Type B pancreatic cell (in vitro differentiated cells): ENCODE measurements around the gene NDUFC1. TPM values are rescaled to one million over a fixed set of nuclear protein-coding genes. Genes with fewer than 3 reads are reported as not detected.

Experiments used
- DNase-seq: peaks from one replicate; pipeline ENCODE4 v3.0.0; 2021; ENCODE audit warnings: mixed read lengths; ENCODE audit not compliant: unreplicated experiment; ENCODE audit errors: extremely low spot score
- H3K27ac Mint-ChIP-seq: 2 replicates; pipeline ENCODE4 v1.8.0; 2021; ENCODE audit warnings: mild to moderate bottlenecking, mixed read lengths
- H3K27me3 Mint-ChIP-seq: 2 replicates; pipeline ENCODE4 v1.8.0; 2021; ENCODE audit warnings: mixed read lengths
- H3K36me3 Mint-ChIP-seq: 2 replicates; pipeline ENCODE4 v1.8.0; 2021; ENCODE audit warnings: mixed read lengths
- H3K4me1 Mint-ChIP-seq: one replicate; pipeline ENCODE4 v1.8.0; 2021; ENCODE audit warnings: mixed read lengths; ENCODE audit not compliant: unreplicated experiment
- H3K4me3 Mint-ChIP-seq: 2 replicates; pipeline ENCODE4 v1.8.0; 2021; ENCODE audit warnings: mild to moderate bottlenecking, mixed read lengths
- H3K9me3 Mint-ChIP-seq: 2 replicates; pipeline ENCODE4 v1.8.0; 2021; ENCODE audit warnings: mixed read lengths
- total RNA-seq: library from RNA; stranded (reverse); gene quantifications from 2 replicates; pipeline ENCODE4 v1.2.1, GENCODE V29; 2021; ENCODE audit warnings: low replicate concordance
- TF ChIP-seq, protein P1 (sequence below): fragments of 200-600 bp; sonication (generic); conservative IDR thresholded peaks from 2 replicates; pipeline ENCODE4 v1.5.0; 2021; ENCODE audit warnings: antibody characterized with exemption, mild to moderate bottlenecking

The NDUFC1 gene
- total RNA-seq, 1 donor from 2014 or later = 47.2 TPM

DNA sequence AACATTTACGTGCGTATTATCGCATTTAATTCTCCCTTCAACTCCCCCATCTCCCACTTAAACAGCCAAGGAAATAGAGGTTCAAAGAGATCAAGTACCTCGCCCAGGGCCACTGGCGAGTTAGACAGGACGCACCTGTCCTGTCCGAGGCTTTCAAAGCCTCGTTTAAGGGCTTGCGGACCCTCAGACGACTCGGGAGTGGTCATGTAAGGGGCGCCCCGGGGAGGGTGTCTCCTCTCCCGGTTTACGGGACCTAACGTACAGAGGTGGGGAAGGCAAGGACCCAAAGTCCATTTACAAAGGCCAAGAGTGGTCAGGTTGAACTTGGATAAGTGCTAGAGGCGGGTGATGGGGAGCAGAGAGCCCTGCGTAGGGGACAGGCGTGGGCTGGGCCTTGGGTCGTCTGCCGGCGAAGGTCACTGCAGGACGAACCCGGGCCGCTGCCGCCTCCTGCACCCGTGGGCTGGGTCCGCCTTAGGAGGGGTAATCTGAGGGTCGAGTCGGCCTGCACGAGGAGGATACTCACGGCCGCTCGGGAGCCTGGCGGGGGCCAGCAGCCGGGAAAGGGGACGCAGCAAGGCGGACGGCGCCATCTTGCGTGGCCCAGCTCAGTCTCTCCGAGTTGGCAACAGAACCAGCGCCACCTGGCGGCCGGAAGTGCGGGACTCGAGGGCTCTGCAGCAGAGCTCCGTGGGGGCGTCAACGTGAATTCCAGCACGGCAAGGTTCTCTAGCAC lies 6.9 kb downstream of the NDUFC1 start:
- H3K9me3 Mint-ChIP-seq = no peaks in the 10 kb centered on the region

DNA sequence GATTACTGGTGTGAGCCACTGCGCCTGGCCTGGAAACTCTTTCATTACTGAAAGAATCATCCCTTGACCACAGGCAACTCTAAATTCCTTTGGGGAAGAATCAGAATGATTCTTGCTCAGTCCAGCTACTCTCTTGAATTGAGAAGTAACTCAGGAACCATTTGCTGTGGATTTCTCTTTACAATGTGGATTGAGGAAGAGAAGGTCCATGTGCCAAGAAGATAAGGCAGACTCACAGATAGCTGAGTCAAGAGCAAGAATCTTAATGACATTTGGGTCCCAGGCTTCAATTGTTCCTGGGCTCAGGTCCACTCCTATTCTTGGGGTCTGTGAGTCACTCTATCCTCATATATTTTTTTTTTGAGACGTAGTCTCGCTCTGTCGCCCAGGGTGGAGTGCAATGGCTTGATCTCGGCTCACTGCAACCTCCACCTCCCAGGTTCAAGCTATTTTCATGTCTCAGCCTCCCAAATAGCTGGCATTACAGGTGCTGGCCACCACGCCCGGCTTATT lies 16.0 kb downstream of the NDUFC1 start:
- Mint-ChIP-seq H3K27me3 (peaks cover under 1% of the 10 kb centered on the region), H3K4me3 (no peak overlapping the region), H3K4me1 (no peaks in the 10 kb centered on the region), H3K9me3 (no peaks in the 10 kb centered on the region), H3K27ac (no peak overlapping the region), H3K36me3 (peaks cover 8% of the 10 kb centered on the region)
- TF ChIP-seq, protein P1, sequence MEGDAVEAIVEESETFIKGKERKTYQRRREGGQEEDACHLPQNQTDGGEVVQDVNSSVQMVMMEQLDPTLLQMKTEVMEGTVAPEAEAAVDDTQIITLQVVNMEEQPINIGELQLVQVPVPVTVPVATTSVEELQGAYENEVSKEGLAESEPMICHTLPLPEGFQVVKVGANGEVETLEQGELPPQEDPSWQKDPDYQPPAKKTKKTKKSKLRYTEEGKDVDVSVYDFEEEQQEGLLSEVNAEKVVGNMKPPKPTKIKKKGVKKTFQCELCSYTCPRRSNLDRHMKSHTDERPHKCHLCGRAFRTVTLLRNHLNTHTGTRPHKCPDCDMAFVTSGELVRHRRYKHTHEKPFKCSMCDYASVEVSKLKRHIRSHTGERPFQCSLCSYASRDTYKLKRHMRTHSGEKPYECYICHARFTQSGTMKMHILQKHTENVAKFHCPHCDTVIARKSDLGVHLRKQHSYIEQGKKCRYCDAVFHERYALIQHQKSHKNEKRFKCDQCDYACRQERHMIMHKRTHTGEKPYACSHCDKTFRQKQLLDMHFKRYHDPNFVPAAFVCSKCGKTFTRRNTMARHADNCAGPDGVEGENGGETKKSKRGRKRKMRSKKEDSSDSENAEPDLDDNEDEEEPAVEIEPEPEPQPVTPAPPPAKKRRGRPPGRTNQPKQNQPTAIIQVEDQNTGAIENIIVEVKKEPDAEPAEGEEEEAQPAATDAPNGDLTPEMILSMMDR = no peak
- DNase-seq = no peak

More for the DNA sequence above, 6.9 kb downstream of the NDUFC1 start:
- Mint-ChIP-seq H3K36me3 (peaks cover 4% of the 10 kb centered on the region), H3K4me1 (peaks cover 9% of the 10 kb centered on the region), H3K4me3 (peak overlapping the region; percentile 97), H3K27ac (peak overlapping the region; percentile 95), H3K27me3 (no peaks in the 10 kb centered on the region)
- TF ChIP-seq, protein P1 = peak; percentile 98
- DNase-seq = peak; percentile 98

GRCh38 chr4:139282721-139283075 lies 19.6 kb downstream of the NDUFC1 start:
- TF ChIP-seq, protein P1 = no peak
- Mint-ChIP-seq H3K4me3 (no peak overlapping the region), H3K36me3 (no peaks in the 10 kb centered on the region), H3K27me3 (peaks cover 29% of the 10 kb centered on the region), H3K9me3 (no peaks in the 10 kb centered on the region), H3K4me1 (peaks cover 16% of the 10 kb centered on the region), H3K27ac (no peak overlapping the region)
- DNase-seq = no peak

DNA sequence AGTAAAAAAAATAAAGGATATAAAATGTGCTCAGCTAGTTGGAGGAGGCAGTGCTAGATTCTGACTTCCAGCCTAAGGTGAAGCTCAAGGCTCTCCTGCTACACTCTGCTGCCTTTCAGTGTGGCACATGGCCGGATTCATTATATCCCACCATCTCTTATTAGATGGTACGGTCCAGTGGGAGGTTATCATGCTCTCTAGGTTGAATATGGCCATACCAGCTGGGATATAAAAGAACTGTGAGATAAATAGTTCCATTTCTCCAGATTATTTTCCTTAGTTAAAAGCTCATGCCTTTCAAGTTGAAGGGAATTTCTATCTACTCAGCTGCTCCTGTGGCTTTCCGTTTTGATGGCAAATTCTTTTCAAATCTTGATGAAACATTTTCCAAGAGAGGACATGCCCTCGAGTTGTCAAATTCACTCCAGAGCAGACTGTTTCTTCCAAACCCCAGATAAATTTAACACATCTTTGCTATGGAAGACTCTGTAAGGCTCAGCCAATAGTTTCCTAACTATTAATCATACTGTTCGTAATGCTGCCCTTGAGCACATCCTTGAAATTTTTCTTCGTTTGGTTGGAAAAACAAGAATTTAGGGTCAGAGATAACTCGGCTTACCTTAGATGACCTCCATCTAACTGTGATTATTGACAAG lies 20.1 kb downstream of the NDUFC1 start:
- TF ChIP-seq, protein P1 = no peak
- DNase-seq = no peak
- peaks cover 33% of the 10 kb centered on the region for H3K27me3 Mint-ChIP-seq
- no peak overlapping the region for H3K4me3 Mint-ChIP-seq
- H3K4me1 Mint-ChIP-seq = peaks cover 16% of the 10 kb centered on the region
- H3K27ac Mint-ChIP-seq = no peak overlapping the region
- H3K9me3 Mint-ChIP-seq = no peaks in the 10 kb centered on the region
- H3K36me3 Mint-ChIP-seq = no peaks in the 10 kb centered on the region

- H3K4me3 Mint-ChIP-seq = peak within 1 kb of the TSS; percentile 84
- H3K4me1 Mint-ChIP-seq = peaks cover 16% of the 10 kb centered on the region
- no peak for DNase-seq
- H3K27me3 Mint-ChIP-seq = peaks cover 42% of the 10 kb centered on the region
- H3K27ac Mint-ChIP-seq = no peak within 1 kb of the TSS
- TF ChIP-seq, protein P1 = no peak
- H3K9me3 Mint-ChIP-seq = no peaks in the 10 kb centered on the region
- no peaks in the 10 kb centered on the region for H3K36me3 Mint-ChIP-seq
Measured at GRCh38 chr4:139279760-139280620, 22.3 kb downstream of the NDUFC1 start, which contains the start of gene MGARP. Gene MGARP, minus strand, starts transcription at chr4:139280225. Its CDS starts 67 bp downstream, at chr4:139280158.
